Measurements from ENCODE around the gene ZNF787. TPM values are rescaled to one million over a fixed set of nuclear protein-coding genes. Genes with fewer than 3 reads are reported as not detected.
"Not testable (repeated sequence)": the region's sequence is repeated elsewhere in the genome, so short reads cannot be mapped to it uniquely, and the experiment has no call there.

ZNF787 gene
- total RNA-seq, 4 donors from 2014 or later = 9.6 to 16.3 (median 14.3) TPM

- no peak for DNase-seq (ENCODE audit: low spot score in 2 of 2)
- H3K4me1 ChIP-seq = peaks cover 33% of the 10 kb centered on the region
- H3K27ac ChIP-seq = no peak overlapping the region
- 90% methylated on average over 20 of the region's 20 CpGs for WGBS
- TF ChIP-seq POLR2A (IDR thresholded peaks at IDR 0.05) (no peak), EP300 (IDR thresholded peaks at IDR 0.05) (no peak), CTCF (IDR thresholded peaks at IDR 0.05) (no peak), POLR2AphosphoS5 (IDR thresholded peaks at IDR 0.05) (no peak)
- no peaks in the 10 kb centered on the region for H3K9me3 ChIP-seq
- H3K36me3 ChIP-seq = peaks cover 44% of the 10 kb centered on the region
- H3K27me3 ChIP-seq = no peaks in the 10 kb centered on the region
- no peak overlapping the region for H3K4me3 ChIP-seq
These were observed 18.0 kb downstream of the ZNF787 start for GRCh38 chr19:56103027-56103614.

DNA sequence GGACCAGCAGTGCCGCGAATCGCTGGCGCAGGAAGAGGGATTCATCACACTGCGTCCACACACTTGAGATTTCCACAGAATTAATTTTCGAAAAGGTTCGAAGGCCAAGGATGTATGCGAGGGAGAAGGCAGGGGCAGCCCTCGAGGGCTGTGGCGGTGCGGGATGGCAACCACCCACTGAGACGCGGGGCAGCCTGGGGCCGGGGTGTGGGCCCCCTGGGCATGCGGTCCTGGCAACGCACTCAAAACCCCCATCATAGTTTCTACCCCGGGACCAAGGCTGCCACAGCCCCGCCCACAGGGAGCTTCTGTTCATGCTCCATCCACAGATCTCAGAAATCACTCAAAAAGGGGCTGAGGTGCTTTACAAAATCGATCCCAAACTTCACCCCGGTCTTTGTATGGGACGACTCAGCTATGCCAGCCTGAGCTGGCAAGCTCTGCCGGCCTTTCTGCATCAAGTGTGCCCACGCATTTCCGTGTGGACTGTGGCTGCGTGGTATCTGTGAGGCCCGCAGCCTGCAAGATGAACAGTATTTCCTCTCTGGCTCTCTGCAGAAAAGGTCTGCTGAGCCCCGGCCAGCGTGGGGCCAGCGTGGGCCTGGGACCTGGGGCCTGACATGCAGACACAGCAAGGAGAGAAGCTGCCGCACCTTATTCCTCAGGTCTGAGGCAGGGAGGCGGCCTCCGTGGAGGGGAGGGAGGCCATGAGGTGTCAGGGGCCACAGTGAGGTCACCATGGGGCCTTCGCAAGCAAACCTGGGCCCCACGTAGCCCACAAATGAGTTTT, 19.2 kb downstream of the ZNF787 start:
- whole genome bisulfite sequencing = 93% methylated on average over 14 of the region's 34 CpGs
- TF ChIP-seq EP300 (IDR thresholded peaks at IDR 0.05) (no peak), POLR2A (IDR thresholded peaks at IDR 0.05) (no peak)
- Histone ChIP-seq H3K4me3 (no peak overlapping the region), H3K27me3 (no peaks in the 10 kb centered on the region), H3K36me3 (peaks cover 51% of the 10 kb centered on the region), H3K27ac (no peak overlapping the region), H3K4me1 (peaks cover 24% of the 10 kb centered on the region), H3K9me3 (no peaks in the 10 kb centered on the region)
- no peak for DNase-seq (ENCODE audit: low spot score in 2 of 2)

GRCh38 chr19:56101095-56101494, 20.0 kb downstream of the ZNF787 start:
- peaks cover 17% of the 10 kb centered on the region for H3K4me1 ChIP-seq
- H3K36me3 ChIP-seq = peaks cover 46% of the 10 kb centered on the region
- H3K4me3 ChIP-seq = no peak overlapping the region
- 88% methylated on average over 25 of the region's 25 CpGs for WGBS
- DNase-seq (ENCODE audit: low spot score in 2 of 2) = no peak
- no peak overlapping the region for H3K27ac ChIP-seq
- no peaks in the 10 kb centered on the region for H3K27me3 ChIP-seq
- no peaks in the 10 kb centered on the region for H3K9me3 ChIP-seq
- TF ChIP-seq EP300 (IDR thresholded peaks at IDR 0.05) = no peak
- TF ChIP-seq POLR2A (IDR thresholded peaks at IDR 0.05) = no peak
- no peak for TF ChIP-seq CTCF (IDR thresholded peaks at IDR 0.05)

- peaks cover 5% of the 10 kb centered on the region for H3K4me1 ChIP-seq
- TF ChIP-seq POLR2A (IDR thresholded peaks at IDR 0.05) = no peak
- TF ChIP-seq EP300 (IDR thresholded peaks at IDR 0.05) = no peak
- TF ChIP-seq CTCF (IDR thresholded peaks at IDR 0.05) = no peak
- TF ChIP-seq POLR2AphosphoS5 (IDR thresholded peaks at IDR 0.05) = no peak
- no peak overlapping the region for H3K27ac ChIP-seq
- H3K9me3 ChIP-seq = no peaks in the 10 kb centered on the region
- no peaks in the 10 kb centered on the region for H3K27me3 ChIP-seq
- 95% methylated on average over 27 of the region's 31 CpGs for WGBS
- H3K36me3 ChIP-seq = peaks cover 51% of the 10 kb centered on the region
- H3K4me3 ChIP-seq = no peak overlapping the region
- no peak for DNase-seq (ENCODE audit: low spot score in 2 of 2)
These were observed 21.2 kb downstream of the ZNF787 start for GRCh38 chr19:56099638-56100539.

- H3K4me1 ChIP-seq = no peaks in the 10 kb centered on the region
- H3K9me3 ChIP-seq = no peaks in the 10 kb centered on the region
- H3K4me3 ChIP-seq = no peak overlapping the region
- no peak for DNase-seq (ENCODE audit: low spot score in 2 of 2)
- H3K36me3 ChIP-seq = peaks cover 51% of the 10 kb centered on the region
- no peak overlapping the region for H3K27ac ChIP-seq
- H3K27me3 ChIP-seq = no peaks in the 10 kb centered on the region
- no peak for TF ChIP-seq EP300 (IDR thresholded peaks at IDR 0.05)
- no peak for TF ChIP-seq POLR2A (IDR thresholded peaks at IDR 0.05)
- WGBS = 92% methylated on average over 14 of the region's 34 CpGs
These were observed 22.1 kb downstream of the ZNF787 start for GRCh38 chr19:56098731-56099568.

- WGBS = 100% methylated on average over 6 of the region's 21 CpGs
These were observed 22.9 kb downstream of the ZNF787 start for GRCh38 chr19:56098237-56098636.

More at GRCh38 chr19:56098237-56098636, 22.9 kb downstream of the ZNF787 start:
- H3K36me3 ChIP-seq = peaks cover 54% of the 10 kb centered on the region
- H3K4me3 ChIP-seq; H3K27ac ChIP-seq; H3K27me3 ChIP-seq; H3K4me1 ChIP-seq; DNase-seq (ENCODE audit: low spot score in 2 of 2); H3K9me3 ChIP-seq: not testable (repeated sequence)
